Osteoblast (primary cell): ENCODE measurements around the gene NLRP10. TPM values are rescaled to one million over a fixed set of nuclear protein-coding genes. Genes with fewer than 3 reads are reported as not detected.
A peak's percentile ranks its signal among the peaks of the same experiment; 100 is the strongest.

Experiments used
- DNase-seq: peaks from one replicate; pipeline ENCODE4 v3.0.0; 2011; ENCODE audit warnings: low spot score, mixed read lengths; ENCODE audit not compliant: insufficient read length; ENCODE audit errors: missing footprints
- H2AFZ ChIP-seq: 2 replicates; pipeline ENCODE4 v1.6.0; 2011; ENCODE audit warnings: mild to moderate bottlenecking, low read length
- H3K27ac ChIP-seq: 2 replicates; pipeline ENCODE4 v1.5.1; 2011; ENCODE audit warnings: mild to moderate bottlenecking, low read depth, low read length, moderate library complexity
- H3K27me3 ChIP-seq: 2 replicates; pipeline ENCODE4 v1.6.0; 2012; ENCODE audit warnings: mild to moderate bottlenecking, control low read depth, inconsistent platforms, low read length, moderate library complexity; ENCODE audit not compliant: insufficient read depth
- H3K36me3 ChIP-seq: 2 replicates; pipeline ENCODE4 v1.5.1; 2011; ENCODE audit warnings: mild to moderate bottlenecking, low read length, control low read depth, moderate library complexity; ENCODE audit not compliant: insufficient read depth
- H3K4me1 ChIP-seq: 2 replicates; pipeline ENCODE4 v1.5.1; 2011; ENCODE audit warnings: mild to moderate bottlenecking, low read length, control low read depth, moderate library complexity; ENCODE audit not compliant: insufficient read depth
- H3K4me2 ChIP-seq: 2 replicates; pipeline ENCODE4 v1.6.0; 2011; ENCODE audit warnings: mild to moderate bottlenecking, low read length; ENCODE audit not compliant: insufficient read depth
- H3K4me3 ChIP-seq: fragments of 200-600 bp; sonication (generic); 3 replicates; pipeline ENCODE4 v1.5.1; 2012; ENCODE audit warnings: mild to moderate bottlenecking, low read length, inconsistent platforms; ENCODE audit not compliant: insufficient read depth
- H3K79me2 ChIP-seq: 2 replicates; pipeline ENCODE4 v1.6.0; 2012; ENCODE audit warnings: mild to moderate bottlenecking, low read length, control low read depth, inconsistent platforms; ENCODE audit not compliant: insufficient read depth
- H3K9me3 ChIP-seq: 2 replicates; pipeline ENCODE4 v1.5.1; 2011; ENCODE audit warnings: low read depth, low read length, control low read depth
- H4K20me1 ChIP-seq: 2 replicates; pipeline ENCODE4 v1.6.0; 2012; ENCODE audit warnings: mild to moderate bottlenecking, low read length, control low read depth; ENCODE audit not compliant: insufficient read depth
- CTCF ChIP-seq: IDR thresholded peaks from 2 replicates; pipeline ENCODE4 v1.5.1; 2011; ENCODE audit warnings: mild to moderate bottlenecking, low read depth, low read length, moderate library complexity; ENCODE audit errors: extremely low read depth
- total RNA-seq: library from RNA; depleted of rRNA; stranded (reverse); fragments of >200 nt; gene quantifications from 2 replicates; pipeline ENCODE4 v1.2.3, GENCODE V29; 2012

Gene NLRP10
- total RNA-seq, 1 donor: 14.1 TPM

GRCh38 chr11:7964873-7965272 lies 374 bp downstream of the NLRP10 start:
- peaks cover 57% of the 10 kb centered on the region for H3K4me1 ChIP-seq
- H3K4me3 ChIP-seq: peak overlapping the region; percentile 21
- no peaks in the 10 kb centered on the region for H4K20me1 ChIP-seq
- no peaks in the 10 kb centered on the region for H3K36me3 ChIP-seq
- H3K27ac ChIP-seq: peak overlapping the region; percentile 97
- peak; percentile 78 for DNase-seq
- H3K79me2 ChIP-seq: no peaks in the 10 kb centered on the region
- TF ChIP-seq CTCF: no peak
- H3K9me3 ChIP-seq: no peaks in the 10 kb centered on the region
- H2AFZ ChIP-seq: peak overlapping the region; percentile 26
- H3K27me3 ChIP-seq: no peaks in the 10 kb centered on the region
- peak overlapping the region; percentile 58 for H3K4me2 ChIP-seq

GRCh38 chr11:7964261-7964660 lies 986 bp downstream of the NLRP10 start:
- H3K27me3 ChIP-seq: no peaks in the 10 kb centered on the region
- peak overlapping the region; percentile 97 for H3K27ac ChIP-seq
- peaks cover 52% of the 10 kb centered on the region for H3K4me1 ChIP-seq
- no peaks in the 10 kb centered on the region for H3K9me3 ChIP-seq
- H3K4me3 ChIP-seq: peak overlapping the region; percentile 14
- no peak for DNase-seq
- H3K36me3 ChIP-seq: no peaks in the 10 kb centered on the region
- H3K4me2 ChIP-seq: peak overlapping the region; percentile 58
- H4K20me1 ChIP-seq: no peaks in the 10 kb centered on the region
- no peak for TF ChIP-seq CTCF
- no peaks in the 10 kb centered on the region for H3K79me2 ChIP-seq
- H2AFZ ChIP-seq: peak overlapping the region; percentile 26

GRCh38 chr11:7955191-7955590 lies 10.1 kb downstream of the NLRP10 start:
- Histone ChIP-seq H3K4me3 (no peak overlapping the region), H2AFZ (no peak overlapping the region), H3K79me2 (no peaks in the 10 kb centered on the region), H3K9me3 (no peaks in the 10 kb centered on the region), H3K4me1 (no peaks in the 10 kb centered on the region), H4K20me1 (no peaks in the 10 kb centered on the region), H3K4me2 (no peak overlapping the region), H3K36me3 (no peaks in the 10 kb centered on the region), H3K27ac (no peak overlapping the region), H3K27me3 (no peaks in the 10 kb centered on the region)
- no peak for TF ChIP-seq CTCF
- DNase-seq: no peak

- Histone ChIP-seq H3K4me2 (no peak overlapping the region), H3K27ac (no peak overlapping the region), H3K27me3 (no peaks in the 10 kb centered on the region), H3K36me3 (no peaks in the 10 kb centered on the region), H3K4me3 (no peak overlapping the region), H3K79me2 (no peaks in the 10 kb centered on the region), H3K4me1 (no peaks in the 10 kb centered on the region), H3K9me3 (no peaks in the 10 kb centered on the region), H2AFZ (no peak overlapping the region), H4K20me1 (no peaks in the 10 kb centered on the region)
- no peak for TF ChIP-seq CTCF
- no peak for DNase-seq
Observed at GRCh38 chr11:7949934-7950333, 15.3 kb downstream of the NLRP10 start.
